ENCODE results near the gene ARHGAP26. TPM values are rescaled to one million over a fixed set of nuclear protein-coding genes. Genes with fewer than 3 reads are reported as not detected.

The ARHGAP26 gene
- total and polyA plus RNA-seq, 2 experiments from 2014 or later, result 9.5 to 16.8 TPM

GRCh38 chr5:142839711-142840346 is 69.7 kb downstream of the ARHGAP26 start:
- Histone ChIP-seq H3K27me3 (ENCODE audit: insufficient read depth) (no peaks in the 10 kb centered on the region), H4K20me1 (replicated peaks; ENCODE audit: insufficient read depth) (peaks cover 6% of the 10 kb centered on the region; the same call in 1 of the 2 replicates), H3K9me2 (ENCODE audit: insufficient read depth) (peaks cover 5% of the 10 kb centered on the region; the same call in 1 of the 2 replicates), H3K36me3 (ENCODE audit: insufficient read depth) (no peaks in the 10 kb centered on the region), H2AFZ (no peak overlapping the region), H3K27ac (ENCODE audit: low read depth) (no peak overlapping the region), H3K4me1 (ENCODE audit: insufficient read depth) (0 out of 2 replicates have a peak, but pooled peaks cover 5% of the 10 kb centered on the region), H3K79me2 (replicated peaks; ENCODE audit: insufficient read depth) (peaks cover 17% of the 10 kb centered on the region), H3F3A (replicated peaks; ENCODE audit: low read depth) (no peaks in the 10 kb centered on the region), H3K4me2 (no peak overlapping the region), H3K4me3 (no peak overlapping the region)
- peaks cover 4% of the 10 kb centered on the region for H3K4me1 Mint-ChIP-seq
- ATAC-seq, result no peak
- no peak for TF ChIP-seq STAT1 (IDR thresholded peaks at IDR 0.05; ENCODE audit: unreplicated experiment)
- TF ChIP-seq ZNF462 (CRISPR knock-in tag; IDR thresholded peaks at IDR 0.05), result no peak
- no peak for TF ChIP-seq REST (IDR thresholded peaks at IDR 0.05; ENCODE audit: unreplicated experiment)
- no peak for TF ChIP-seq ETS1 (IDR thresholded peaks at IDR 0.05)
- no peak for TF ChIP-seq ZNF114 (CRISPR knock-in tag; IDR thresholded peaks at IDR 0.05)
- TF ChIP-seq NANOG (IDR thresholded peaks at IDR 0.05; ENCODE audit: borderline replicate concordance), result no peak
- TF ChIP-seq CREB1 (CRISPR knock-in tag; IDR thresholded peaks at IDR 0.05; ENCODE audit: low read depth), result no peak
- TF ChIP-seq ZNF331 (CRISPR knock-in tag; IDR thresholded peaks at IDR 0.05; ENCODE audit: low read depth), result no peak
- no peak for TF ChIP-seq POLR2AphosphoS5 (IDR thresholded peaks at IDR 0.05; ENCODE audit: low read depth)
- no peak for TF ChIP-seq EZH2phosphoT487 (IDR thresholded peaks at IDR 0.05; ENCODE audit: unreplicated experiment)
- TF ChIP-seq EZH2 (IDR thresholded peaks at IDR 0.05; ENCODE audit: low read depth, unreplicated experiment), result no peak
- TF ChIP-seq JUNB (IDR thresholded peaks at IDR 0.05; ENCODE audit: unreplicated experiment), result no peak
- TF ChIP-seq CTCF (conservative IDR thresholded peaks at IDR 0.05; ENCODE audit: low read depth in 2 of 2), result no peak
- peaks cover 7% of the 10 kb centered on the region for H3K27me3 Mint-ChIP-seq (ENCODE audit: insufficient read depth, low read depth, poor library complexity)
- H3K36me3 Mint-ChIP-seq (ENCODE audit: low read depth), result no peaks in the 10 kb centered on the region
- no peaks in the 10 kb centered on the region for H3K9me3 Mint-ChIP-seq
- no peak overlapping the region for H3K27ac Mint-ChIP-seq
- H3K4me3 Mint-ChIP-seq, result no peak overlapping the region
- no peak for DNase-seq (ENCODE audit: low spot score)

All from GM23338 (cell line).